Endothelial cell of umbilical vein (primary cell): ENCODE measurements around the gene MVB12B. TPM values are rescaled to one million over a fixed set of nuclear protein-coding genes. Genes with fewer than 3 reads are reported as not detected.

Experiments used
- BruUV-seq: library from RNA; stranded (reverse); fragments of 400-500 nt; replicated peaks from 2 replicates; lab custom pipeline; 2021; lab: Mats Ljungman, UMichigan
- CTCF ChIA-PET: fragments of 300-600, 350-600 bp; sonication (Branson Sonifier 250); formaldehyde crosslinking; loops from one replicate; lab custom pipeline; 2021; ENCODE audit warnings: antibody characterized with exemption, inconsistent platforms; lab: Charles Lee
- POLR2A ChIA-PET: fragments of 300-600, 350-600 bp; sonication (Branson Sonifier 250); formaldehyde crosslinking; loops from one replicate; lab custom pipeline; 2021; ENCODE audit warnings: antibody characterized with exemption, inconsistent platforms; lab: Charles Lee
- DNase-seq: peaks from one replicate; pipeline ENCODE4 v3.0.0-alpha.2; 2011; ENCODE audit warnings: low read depth, low spot score
- FAIRE-seq: peaks from 2 replicates; lab custom pipeline; 2011; peaks lifted over from hg19 to GRCh38; lab: Jason Lieb, UNC
- H2AFZ ChIP-seq: 2 replicates; pipeline ENCODE4 v1.6.0; 2012; ENCODE audit warnings: low read depth, low read length, control low read depth, inconsistent platforms
- H3K27ac ChIP-seq: 2 replicates; pipeline ENCODE4 v1.5.1; 2011; ENCODE audit warnings: low read depth, mild to moderate bottlenecking, control low read depth, low read length, moderate library complexity; ENCODE audit not compliant: insufficient read depth
- H3K27me3 ChIP-seq, 2 experiments: 2 replicates each; pipeline versions ENCODE4 v1.6.0 to v1.6.1; 2011; ENCODE audit warnings: low read length in 2 of 2, mixed read lengths in 1 of 2; ENCODE audit not compliant: control insufficient read depth in 2 of 2, insufficient read depth in 2 of 2
- H3K36me3 ChIP-seq, 2 experiments: 2 replicates in 1 of 2; 3 replicates in 1 of 2; pipeline ENCODE4 v1.5.1; 2011; ENCODE audit warnings: low read length in 2 of 2, mild to moderate bottlenecking in 1 of 2, moderate library complexity in 1 of 2; ENCODE audit not compliant: control insufficient read depth in 2 of 2, insufficient read depth in 2 of 2; ENCODE audit errors: extremely low read depth in 1 of 2
- H3K4me1 ChIP-seq: 3 replicates; pipeline ENCODE4 v1.5.1; 2011; ENCODE audit warnings: mild to moderate bottlenecking, low read length; ENCODE audit not compliant: control insufficient read depth, insufficient read depth; ENCODE audit errors: extremely low read depth
- H3K4me2 ChIP-seq: 2 replicates; pipeline ENCODE4 v1.6.1; 2011; ENCODE audit warnings: low read length, control low read depth, mixed read lengths; ENCODE audit not compliant: insufficient read depth
- H3K4me3 ChIP-seq, 3 experiments: fragments of 200-600 bp in 1 of 3; sonication (generic), shearing (Covaris generic) in 1 of 3; replicated peaks in 1 of 3; 2 replicates each; pipeline ENCODE4 v1.5.1; 2011 to 2016; ENCODE audit warnings: control low read depth in 3 of 3, low read length in 3 of 3, mild to moderate bottlenecking in 2 of 3, inconsistent platforms in 1 of 3, low read depth in 1 of 3, moderate library complexity in 1 of 3; ENCODE audit not compliant: insufficient read depth in 1 of 3
- H3K79me2 ChIP-seq: 2 replicates; pipeline ENCODE4 v1.6.0; 2012; ENCODE audit warnings: low read length, inconsistent platforms; ENCODE audit not compliant: control insufficient read depth, insufficient read depth
- H3K9ac ChIP-seq: replicated peaks from 2 replicates; pipeline ENCODE3; 2011; ENCODE audit warnings: low read length, control low read depth; ENCODE audit not compliant: insufficient read depth; ENCODE audit errors: extremely low read depth
- H3K9me1 ChIP-seq: replicated peaks from 3 replicates; pipeline ENCODE4 v1.6.0; 2011; ENCODE audit warnings: mild to moderate bottlenecking, low read length; ENCODE audit not compliant: control insufficient read depth, insufficient read depth; ENCODE audit errors: extremely low read depth
- H3K9me3 ChIP-seq: replicated peaks from 2 replicates; pipeline ENCODE4 v1.5.1; 2012; ENCODE audit warnings: low read length, inconsistent platforms; ENCODE audit not compliant: control insufficient read depth, insufficient read depth
- H4K20me1 ChIP-seq: replicated peaks from 2 replicates; pipeline ENCODE3; 2011; ENCODE audit warnings: mild to moderate bottlenecking, low read length; ENCODE audit not compliant: control insufficient read depth, insufficient read depth; ENCODE audit errors: extremely low read depth
- CTCF ChIP-seq, 2 donors: IDR thresholded peaks; 1 replicate in 1 of 2; 2 replicates in 1 of 2; pipeline ENCODE4 v1.5.1; 2011; ENCODE audit warnings: low read length in 2 of 2, mild to moderate bottlenecking in 2 of 2, moderate library complexity in 2 of 2, control low read depth in 1 of 2, inconsistent platforms in 1 of 2, low read depth in 1 of 2; ENCODE audit not compliant: insufficient read depth in 1 of 2; ENCODE audit errors: extremely low read depth in 1 of 2
- EZH2 ChIP-seq: IDR thresholded peaks from 2 replicates; pipeline ENCODE4 v1.6.1; 2012; ENCODE audit warnings: borderline replicate concordance, low read depth, mild to moderate bottlenecking, moderate library complexity, low read length, inconsistent platforms; ENCODE audit not compliant: severe bottlenecking
- FOS ChIP-seq: IDR thresholded peaks from 2 replicates; pipeline ENCODE4 v1.6.1; 2011; ENCODE audit warnings: mild to moderate bottlenecking, low read length, moderate library complexity, borderline replicate concordance; ENCODE audit not compliant: insufficient read depth
- GATA2 ChIP-seq: IDR thresholded peaks from 2 replicates; pipeline ENCODE4 v1.7.0; 2011; ENCODE audit warnings: low read depth, mild to moderate bottlenecking, moderate library complexity, mixed read lengths, low read length; ENCODE audit not compliant: insufficient read length, insufficient read depth
- JUN ChIP-seq: IDR thresholded peaks from 2 replicates; pipeline ENCODE4 v1.6.1; 2011; ENCODE audit warnings: borderline replicate concordance, low read depth; ENCODE audit not compliant: insufficient read length, insufficient read depth
- MAX ChIP-seq: IDR thresholded peaks from 2 replicates; pipeline ENCODE4 v1.6.1; 2011; ENCODE audit not compliant: insufficient read depth, insufficient read length
- MYC ChIP-seq: IDR thresholded peaks from one replicate; pipeline ENCODE4 v1.6.1; 2011; ENCODE audit warnings: mild to moderate bottlenecking, low read depth, low read length
- POLR2A ChIP-seq: IDR thresholded peaks from 2 replicates; pipeline ENCODE4 v1.6.1; 2012; ENCODE audit warnings: low read depth, mild to moderate bottlenecking, control low read depth, low read length
- POLR2AphosphoS5 ChIP-seq: IDR thresholded peaks from 2 replicates; pipeline ENCODE4 v1.6.1; 2012; ENCODE audit warnings: low read depth, mild to moderate bottlenecking, control low read depth, low read length, moderate library complexity; ENCODE audit not compliant: insufficient read depth
- dilution Hi-C: fragments of 300-500 bp; cut with MboI; formaldehyde crosslinking; loops from one replicate; pipeline ENCODE4 v1.15.0; 2019; ENCODE audit warnings: low sequenced_read_pairs; ENCODE audit not compliant: extremely low pct_ligation_motif_present
- intact Hi-C: fragments of 100-400 bp; cut with micrococcal nuclease; formaldehyde crosslinking; loops from one replicate; pipeline ENCODE4 v1.10.0; 2022
- polyA plus RNA-seq, 4 experiments: library from polyadenylated mRNA; depleted of rRNA in 3 of 4; stranded (reverse) in 3 of 4; unstranded in 1 of 4; fragments of >200 nt; gene quantifications; 2 replicates each; pipeline versions ENCODE4 v1.2.1 to v1.2.3, GENCODE V29; 2011 to 2012; ENCODE audit warnings: missing spikeins in 1 of 4
- total RNA-seq: library from RNA; stranded (reverse); gene quantifications from 2 replicates; pipeline ENCODE4 v1.2.3, GENCODE V29; 2021

MVB12B gene
- total and polyA plus RNA-seq, 2 donors (not counting 3 experiments of a cell fraction or from before 2014, with no cell fraction given): 6.6 to 17.3 TPM

DNA sequence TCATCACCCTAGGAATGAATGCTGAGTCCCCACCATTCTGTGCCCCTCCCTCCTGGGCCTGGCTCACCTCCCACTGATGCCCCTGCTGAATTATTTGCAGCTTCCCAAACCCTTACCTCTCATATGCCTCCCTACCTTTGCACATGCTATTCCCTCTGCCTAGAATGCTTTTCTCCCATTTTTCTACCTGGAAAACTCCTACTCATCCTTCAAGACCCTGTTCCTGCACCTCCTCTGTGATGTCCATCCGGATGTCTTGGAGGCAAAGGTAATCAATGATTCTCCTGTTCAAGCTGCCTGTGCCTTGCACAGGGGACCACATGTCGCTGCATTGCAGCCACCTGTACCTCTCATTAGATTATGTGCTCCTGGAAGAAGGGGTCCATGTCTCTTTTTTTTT, 182.3 kb downstream of the MVB12B start:
- FAIRE-seq (no peak), DNase-seq (no peak)
- peaks cover 1 to 7% of the 10 kb centered on the region in 2 experiments for H3K27me3 ChIP-seq
- no peak for TF ChIP-seq MAX
- TF ChIP-seq JUN: no peak
- TF ChIP-seq FOS: no peak
- H3K4me2 ChIP-seq: no peak overlapping the region
- no peaks in the 10 kb centered on the region for H3K4me1 ChIP-seq
- intact Hi-C loops (no loop called here), dilution Hi-C loops (no loop called here)
- H3K9me1 ChIP-seq: no peaks in the 10 kb centered on the region
- no peaks in the 10 kb centered on the region for H4K20me1 ChIP-seq
- no peak overlapping the region for H2AFZ ChIP-seq
- H3K9ac ChIP-seq: no peak overlapping the region
- CTCF ChIA-PET: interaction anchor here (2.2 to 6.3 kb wide), 2 partner anchors 9 to 49 kb away, joined by 7 to 26 read pairs; no protein-coding TSS in a partner anchor
- POLR2A ChIA-PET: no interaction called here
- no peak overlapping the region for H3K27ac ChIP-seq
- no peak overlapping the region for H3K4me3 ChIP-seq
- H3K9me3 ChIP-seq: no peaks in the 10 kb centered on the region
- no peaks in the 10 kb centered on the region for H3K79me2 ChIP-seq
- BruUV-seq: no TSS peak
- H3K36me3 ChIP-seq: no peaks in the 10 kb centered on the region

DNA sequence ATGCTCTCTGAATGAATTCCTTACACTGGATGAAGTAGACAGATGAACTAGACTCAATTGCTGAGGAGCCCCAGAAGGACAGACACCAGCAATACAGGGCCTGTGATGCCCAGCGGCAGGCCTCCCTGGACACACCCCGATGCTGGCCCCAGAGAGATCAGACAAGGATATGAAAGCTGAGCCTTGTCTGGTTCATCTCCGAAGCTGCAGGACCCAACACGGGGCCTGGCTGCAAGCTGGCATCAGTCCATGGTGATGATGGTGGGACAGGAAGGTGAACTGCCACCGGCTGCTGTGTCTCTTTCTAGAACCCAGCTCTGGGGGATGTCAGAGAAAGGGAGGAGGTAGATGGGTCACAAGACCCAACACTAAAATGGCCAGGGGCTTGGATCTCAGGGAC, 183.1 kb downstream of the MVB12B start:
- intact Hi-C loops (no loop called here), dilution Hi-C loops (no loop called here)
- no peaks in the 10 kb centered on the region for H3K9me3 ChIP-seq
- no peaks in the 10 kb centered on the region for H3K4me1 ChIP-seq
- H3K36me3 ChIP-seq: no peaks in the 10 kb centered on the region
- H3K79me2 ChIP-seq: no peaks in the 10 kb centered on the region
- peaks cover 1 to 7% of the 10 kb centered on the region in 2 experiments for H3K27me3 ChIP-seq
- H3K27ac ChIP-seq: no peak overlapping the region
- TF ChIP-seq CTCF (IDR thresholded peaks at IDR 0.05; ENCODE audit: extremely low read depth in 1 of 2, insufficient read depth in 1 of 2, low read depth in 1 of 2, low read length in 2 of 2): no peak
- no peak for TF ChIP-seq POLR2AphosphoS5
- no peak for TF ChIP-seq MYC
- no peak for TF ChIP-seq FOS
- no peak for TF ChIP-seq MAX
- no peak for TF ChIP-seq EZH2
- no peak for TF ChIP-seq GATA2
- TF ChIP-seq POLR2A: no peak
- no peak for TF ChIP-seq JUN
- H4K20me1 ChIP-seq: no peaks in the 10 kb centered on the region
- no peak overlapping the region for H3K9ac ChIP-seq
- BruUV-seq: no TSS peak
- no peak overlapping the region for H3K4me2 ChIP-seq
- ChIA-PET CTCF (interaction anchor here (1.0 to 6.3 kb wide), 2 partner anchors 10 to 46 kb away, joined by 3 to 26 read pairs; no protein-coding TSS in a partner anchor), POLR2A (no interaction called here)
- no peaks in the 10 kb centered on the region for H3K9me1 ChIP-seq
- DNase-seq (no peak), FAIRE-seq (no peak)
- no peak overlapping the region for H2AFZ ChIP-seq
- H3K4me3 ChIP-seq: no peak overlapping the region
